ENCODE measurements around the gene RPS19.
A peak's percentile ranks its signal among the peaks of the same experiment; 100 is the strongest.

RPS19 gene

DNA sequence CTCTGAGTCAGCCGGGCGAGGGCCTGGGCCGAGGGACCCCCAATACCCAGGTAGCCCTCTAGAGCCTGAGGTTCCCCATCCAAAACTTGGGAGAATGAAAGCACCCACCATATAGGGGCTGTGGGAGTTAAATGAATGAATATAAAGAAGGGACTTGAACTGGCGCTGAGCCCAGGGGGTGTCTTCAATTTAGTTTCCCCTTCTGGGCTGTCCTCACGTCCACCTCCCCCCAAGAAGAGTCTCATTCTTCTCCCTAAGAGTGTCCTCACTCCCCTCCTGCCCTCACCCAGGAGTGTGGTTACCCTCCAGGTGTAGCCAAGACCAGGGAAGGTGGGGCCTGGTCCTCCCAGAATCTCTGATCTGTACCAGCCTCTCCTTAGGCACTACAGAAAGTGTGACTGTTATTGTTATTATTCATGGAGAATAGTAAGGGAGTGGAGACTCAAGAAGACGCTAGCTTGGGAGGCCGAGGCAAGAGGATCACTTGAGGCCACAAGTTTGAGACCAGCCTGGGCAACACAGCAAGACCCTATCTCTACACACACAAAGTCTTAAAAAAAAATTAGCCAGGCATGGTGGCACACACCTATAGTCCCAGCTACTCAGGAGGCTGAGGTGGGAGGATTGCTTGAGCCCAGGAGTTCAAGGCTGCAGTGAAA is 19.7 kb downstream of the RPS19 start:
- no peak for DNase-seq

DNA sequence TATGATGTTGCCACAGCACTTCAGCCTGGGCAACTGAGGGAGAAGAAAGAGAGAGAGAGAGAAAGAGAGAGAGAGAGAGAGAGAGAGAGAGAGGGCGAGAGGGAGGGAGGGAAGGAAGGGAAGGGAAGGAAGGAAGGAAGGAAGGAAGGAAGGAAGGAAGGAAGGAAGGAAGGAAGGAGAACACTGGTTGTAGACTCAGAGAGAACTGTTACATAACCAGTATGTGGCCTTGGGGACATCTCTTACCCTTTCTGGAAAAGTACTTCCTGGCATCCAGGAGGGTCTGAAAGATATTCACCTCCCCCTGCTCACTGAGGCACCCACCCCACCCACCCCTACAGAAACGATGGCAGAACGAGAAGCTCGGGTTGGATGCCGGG is 20.3 kb downstream of the RPS19 start:
- DNase-seq = no peak

DNA sequence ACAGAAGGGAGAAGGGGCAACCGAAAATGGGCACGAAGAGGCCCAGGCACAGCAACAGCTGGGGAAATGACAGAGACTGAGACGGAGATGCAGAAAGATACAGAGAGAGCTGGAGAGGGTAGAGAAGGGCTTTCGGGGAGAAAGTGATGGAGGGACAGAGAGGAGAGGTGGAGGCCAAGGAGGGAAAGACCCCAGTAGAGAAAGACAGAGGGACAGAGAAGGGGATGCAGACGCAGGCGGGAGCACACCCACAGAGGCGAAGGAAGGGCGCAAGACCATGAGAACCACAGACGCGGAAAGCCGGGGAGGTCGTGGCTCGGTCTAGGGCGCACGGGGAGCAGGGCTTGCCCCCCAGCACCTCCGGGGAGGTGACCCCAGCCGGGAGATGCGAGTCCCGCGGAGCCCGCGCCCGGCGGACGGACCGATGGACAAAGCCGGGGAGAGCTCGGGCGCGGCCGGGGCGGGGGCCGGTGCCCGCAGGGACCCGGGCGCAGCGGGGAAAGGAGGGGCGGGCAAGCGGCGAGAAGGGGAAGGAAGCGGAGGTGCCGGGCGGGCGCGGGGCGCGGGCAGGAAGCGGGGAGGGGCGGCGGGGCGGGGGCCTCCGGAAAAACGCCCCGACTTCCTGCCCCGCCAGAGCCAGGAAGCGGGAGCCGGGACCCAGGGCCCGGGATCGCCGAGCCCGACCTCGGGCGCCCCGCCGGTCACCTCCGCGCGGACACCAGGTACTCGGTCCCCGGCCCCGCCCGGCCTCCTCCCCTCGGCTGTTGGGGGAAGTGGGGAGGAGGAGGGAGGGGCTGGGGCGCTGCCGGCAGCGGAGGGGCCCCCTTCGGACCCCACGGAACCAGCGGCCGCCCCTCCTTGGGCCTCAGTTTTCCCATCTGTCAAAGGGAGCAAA is 22.8 kb downstream of the RPS19 start, which contains the start of gene ARHGEF1:
TSS of gene ARHGEF1 (plus strand) at position 617 of the 895 bp plus-strand sequence. CDS start 4,899 bp downstream, outside the sequence.
- no peak for DNase-seq

DNA sequence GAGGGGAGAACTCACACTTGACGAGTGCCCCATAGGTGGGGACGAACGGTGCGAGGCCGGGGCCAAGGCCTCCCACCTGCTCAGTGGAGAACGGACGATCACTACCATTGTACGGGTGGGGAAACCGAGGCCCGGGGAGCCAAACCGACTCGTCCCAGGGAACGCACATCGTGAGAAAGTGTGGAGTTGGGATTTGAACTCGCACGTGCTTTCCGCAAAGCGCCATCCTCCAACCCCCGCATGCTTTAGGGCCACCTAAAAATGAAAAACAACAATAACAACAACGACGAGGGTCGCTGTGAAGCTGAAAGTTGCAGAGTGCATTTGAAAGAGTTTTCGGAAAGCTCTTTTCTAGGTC is 23.4 kb downstream of the RPS19 start:
- no peak for DNase-seq

DNA sequence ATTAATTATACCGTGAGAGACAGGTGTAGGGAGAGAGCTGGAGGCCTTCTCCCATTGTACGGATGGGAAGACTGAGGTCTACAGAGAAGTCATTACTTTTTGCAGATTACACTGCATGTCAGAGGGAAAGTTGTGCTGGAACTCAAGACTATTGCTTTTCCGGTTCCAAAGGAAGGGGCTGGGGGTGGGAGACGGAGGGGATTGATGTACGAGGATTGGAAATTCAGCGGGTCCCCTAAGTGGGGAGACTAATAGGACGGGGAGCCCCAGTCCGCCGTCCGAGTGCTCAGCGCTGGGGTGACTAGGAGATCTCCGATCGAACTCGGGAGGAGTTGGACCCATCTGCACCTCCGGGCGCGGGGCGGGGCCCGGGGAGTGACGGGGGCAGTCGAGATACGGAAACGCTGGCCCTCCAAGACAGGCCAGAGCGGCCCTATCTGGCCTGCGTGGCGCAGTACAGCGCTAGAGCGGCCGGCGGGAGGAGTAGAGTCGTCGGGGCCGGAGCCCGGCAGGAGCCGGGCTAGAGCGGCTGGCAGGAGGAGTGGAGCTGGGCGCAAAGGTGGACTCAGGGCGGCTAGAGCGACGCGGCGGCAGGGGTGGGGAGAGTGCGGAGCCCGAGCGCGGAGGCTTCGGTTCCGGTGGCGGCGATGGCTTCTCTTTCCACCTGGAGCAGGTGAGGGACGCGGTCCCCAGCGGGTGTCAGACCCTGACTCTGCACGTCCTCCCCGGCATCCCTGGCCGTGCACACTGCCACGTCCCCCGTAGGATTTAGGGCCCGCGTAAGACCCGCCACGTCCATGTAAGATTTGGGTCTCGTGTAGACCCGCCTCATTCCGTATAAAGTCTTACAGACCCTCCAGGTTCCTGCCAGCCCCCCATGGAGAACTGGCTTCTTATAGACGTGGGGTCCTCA is 24.0 kb downstream of the RPS19 start:
- peak; percentile 90 for DNase-seq

DNA sequence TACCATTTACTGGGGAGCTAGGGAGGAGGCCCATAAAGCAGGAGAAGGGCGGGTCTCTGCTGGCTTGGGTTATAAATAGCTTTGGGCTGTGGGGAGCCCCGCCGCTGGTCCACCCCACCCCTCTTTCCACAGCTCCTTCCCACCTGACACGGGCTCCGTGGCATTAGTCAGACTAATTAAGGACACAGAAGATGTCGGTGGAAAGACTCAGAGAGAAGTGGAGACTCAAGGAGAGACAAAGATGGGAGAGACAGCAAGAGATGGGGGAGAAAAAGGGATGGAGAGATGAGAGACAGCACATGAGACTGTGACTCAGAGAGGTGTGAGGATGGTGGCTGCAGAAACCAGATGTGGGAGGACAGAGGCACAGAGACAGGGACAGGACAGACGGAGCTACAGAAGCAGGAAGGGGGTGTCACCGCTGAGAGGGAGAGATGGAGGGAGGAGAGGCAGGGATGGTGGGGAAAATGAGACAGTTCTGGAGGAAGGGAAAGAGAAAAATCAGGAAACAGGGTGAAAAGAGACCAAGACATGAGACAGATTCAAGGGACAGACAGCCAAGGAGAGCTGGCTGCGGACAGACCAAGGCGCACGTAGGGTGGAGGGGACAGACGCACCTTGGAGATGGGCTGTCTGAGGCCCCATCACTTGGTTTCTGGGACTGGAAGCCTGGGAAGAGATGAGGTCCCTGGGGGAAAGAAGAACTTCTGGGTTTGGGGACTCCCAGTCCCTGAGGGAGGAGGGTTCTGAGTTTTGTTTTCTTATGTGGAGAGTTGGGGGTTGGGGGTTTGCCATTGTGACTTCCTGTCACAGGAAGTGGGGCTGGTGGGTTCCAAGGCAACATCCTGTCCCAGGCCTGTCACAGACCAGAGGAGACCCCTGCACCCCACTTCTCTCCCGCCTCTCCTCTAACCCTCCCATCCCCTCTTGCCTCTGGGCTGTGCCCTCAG is 27.0 kb downstream of the RPS19 start:
- no peak for DNase-seq

DNA sequence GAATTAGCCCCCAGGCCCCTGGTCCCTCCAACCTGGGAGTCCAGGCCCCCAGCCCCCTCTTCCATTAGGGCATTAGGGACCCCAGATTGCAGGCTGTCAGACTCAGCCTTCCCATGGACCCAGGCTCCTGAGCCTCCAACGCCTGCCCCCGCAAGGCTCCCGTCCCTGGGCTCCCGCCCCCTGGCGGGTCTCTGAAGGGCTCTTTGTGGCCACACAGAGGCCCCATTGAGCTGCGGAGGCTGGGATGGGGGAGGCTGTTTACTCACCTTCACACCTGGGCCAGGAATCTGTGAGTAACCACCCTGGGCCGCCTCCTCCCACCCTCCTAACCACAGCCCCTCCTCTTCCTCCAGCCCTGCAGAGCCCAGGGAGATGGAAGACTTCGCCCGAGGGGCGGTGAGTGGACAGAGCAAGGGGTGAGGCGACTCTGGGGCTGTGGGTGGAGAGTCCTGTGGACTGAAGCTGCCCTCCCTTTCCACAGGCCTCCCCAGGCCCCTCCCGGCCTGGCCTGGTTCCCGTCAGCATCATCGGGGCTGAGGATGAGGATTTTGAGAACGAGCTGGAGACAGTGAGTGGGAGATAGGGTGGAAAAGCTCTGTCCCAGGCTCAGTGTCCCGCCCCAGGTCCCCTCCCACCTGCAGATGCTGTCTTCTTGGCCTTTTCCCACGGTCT is 27.8 kb downstream of the RPS19 start:
- DNase-seq = no peak

DNA sequence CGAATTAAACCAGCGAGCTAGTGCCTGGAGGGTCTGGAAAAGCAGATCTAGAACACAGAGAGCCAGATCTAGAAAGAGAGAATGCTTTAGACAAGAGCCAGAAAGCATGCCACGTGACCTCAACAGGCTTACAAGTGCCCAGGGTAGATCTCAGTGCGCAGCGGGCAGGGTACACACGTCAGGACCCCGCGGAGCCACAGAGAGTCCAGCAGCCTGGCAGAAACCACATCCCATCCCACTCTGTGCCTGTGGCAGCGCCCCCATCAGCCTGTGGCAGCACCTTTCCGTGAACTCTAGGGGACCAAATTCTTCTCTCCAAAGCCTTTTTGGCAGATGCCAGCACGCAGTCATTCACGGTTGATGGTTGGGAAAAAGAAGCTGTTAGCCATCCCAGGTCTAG is 28.9 kb downstream of the RPS19 start:
- no peak for DNase-seq

DNA sequence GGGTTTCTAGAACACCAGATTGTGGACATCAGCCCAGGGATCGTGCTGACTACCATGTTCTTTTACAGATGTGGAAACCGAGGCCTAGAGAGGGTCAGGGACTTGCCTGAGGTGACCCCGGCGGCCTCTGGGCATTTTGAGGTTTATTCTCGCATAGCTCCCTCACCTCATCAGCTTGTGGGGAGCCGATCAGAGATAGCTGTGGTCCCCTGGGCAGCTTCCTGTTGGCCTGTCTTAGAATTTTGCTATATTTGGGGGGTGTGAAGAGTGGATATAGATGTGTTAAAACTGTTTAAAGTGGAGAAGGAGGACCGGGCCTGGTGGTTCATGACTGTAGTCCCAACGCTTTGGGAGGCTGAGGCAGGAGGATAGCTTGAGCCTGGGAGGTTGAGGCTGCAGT is 29.8 kb downstream of the RPS19 start:
- no peak for DNase-seq

DNA sequence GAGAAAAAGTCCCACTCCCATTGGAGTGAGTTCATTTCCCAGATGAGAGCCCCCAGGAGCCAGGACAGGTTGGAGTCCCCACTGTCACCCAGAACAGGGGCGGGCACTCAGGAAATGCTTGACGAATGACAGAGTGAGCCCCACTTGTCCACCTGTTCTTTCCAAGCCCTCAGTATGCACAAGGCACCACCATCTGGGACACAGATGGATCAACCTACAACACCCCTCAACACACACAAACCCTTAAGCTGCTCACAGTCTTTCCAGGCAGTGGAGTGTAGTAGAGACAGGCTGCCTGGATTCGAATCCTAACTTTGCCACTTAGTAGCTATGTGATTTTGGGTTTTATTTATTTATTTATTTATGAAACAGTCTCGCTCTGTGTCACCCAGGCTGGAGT is 30.9 kb downstream of the RPS19 start:
- DNase-seq = no peak

DNA sequence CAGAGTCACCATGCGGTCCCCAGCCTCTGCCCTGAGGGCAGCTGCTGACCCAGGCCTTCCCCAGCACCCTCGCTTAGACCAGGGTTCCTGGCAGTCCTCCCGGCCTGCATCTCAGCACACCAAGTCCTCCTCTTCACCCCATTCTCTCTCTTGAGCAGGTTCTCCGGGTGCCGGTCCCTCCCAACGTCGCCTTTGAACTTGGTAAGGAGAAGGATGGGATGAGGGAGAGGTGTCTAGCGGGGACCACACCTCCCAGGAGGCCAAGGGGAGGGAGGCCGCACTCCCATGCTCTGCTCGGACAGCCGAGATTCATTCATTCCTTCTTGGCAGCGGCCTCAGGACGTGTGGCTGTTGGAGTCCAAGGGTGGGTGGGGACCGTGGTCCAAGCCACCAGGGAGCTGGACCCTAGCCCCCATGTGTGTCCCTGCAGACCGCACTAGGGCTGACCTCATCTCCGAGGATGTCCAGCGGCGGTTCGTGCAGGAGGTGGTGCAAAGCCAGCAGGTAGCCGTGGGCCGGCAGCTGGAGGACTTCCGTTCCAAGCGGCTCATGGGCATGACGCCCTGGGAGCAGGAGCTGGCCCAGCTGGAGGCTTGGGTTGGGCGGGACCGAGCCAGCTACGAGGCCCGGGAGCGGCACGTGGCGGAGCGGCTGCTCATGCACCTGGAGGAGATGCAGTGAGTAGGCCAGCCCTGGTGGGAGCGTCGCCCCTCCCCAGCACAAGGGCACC is 32.3 kb downstream of the RPS19 start:
- no peak for DNase-seq

DNA sequence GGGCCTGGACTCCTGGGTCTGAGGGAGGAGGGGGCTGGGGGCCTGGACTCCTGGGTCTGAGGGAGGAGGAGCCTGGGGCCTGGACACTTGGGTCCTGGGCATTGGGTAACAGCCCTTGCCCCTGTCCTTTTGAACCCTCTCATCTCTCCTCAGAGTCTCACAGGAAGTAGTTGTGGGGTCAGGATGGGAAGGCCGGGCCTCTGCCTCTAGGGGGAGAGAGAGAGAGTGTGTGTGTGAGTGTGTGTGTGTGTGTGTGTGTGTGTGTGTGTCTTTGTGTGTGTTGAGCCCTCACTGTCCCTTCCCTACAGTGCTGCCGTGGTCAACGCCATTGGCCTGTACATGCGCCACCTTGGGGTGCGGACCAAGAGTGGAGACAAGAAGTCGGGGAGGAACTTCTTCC is 33.8 kb downstream of the RPS19 start:
- no peak for DNase-seq

DNA sequence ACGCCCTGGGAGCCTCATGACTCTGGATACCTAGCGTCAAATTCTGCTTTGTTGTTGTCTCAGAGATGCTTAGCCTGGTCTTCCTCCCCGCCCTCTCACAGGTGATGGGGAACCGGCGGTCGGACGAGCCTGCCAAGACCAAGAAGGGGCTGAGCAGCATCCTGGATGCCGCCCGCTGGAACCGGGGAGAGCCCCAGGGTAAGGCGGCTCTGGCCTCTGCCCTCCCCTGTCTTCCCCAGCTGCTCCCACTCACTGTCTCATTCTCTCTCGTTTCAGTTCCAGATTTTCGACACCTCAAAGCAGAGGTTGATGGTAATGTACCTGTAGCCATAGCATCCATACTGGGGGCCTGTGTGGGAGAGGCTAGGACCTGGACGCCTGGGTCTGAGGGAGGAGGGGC is 34.3 kb downstream of the RPS19 start:
- DNase-seq = no peak

DNA sequence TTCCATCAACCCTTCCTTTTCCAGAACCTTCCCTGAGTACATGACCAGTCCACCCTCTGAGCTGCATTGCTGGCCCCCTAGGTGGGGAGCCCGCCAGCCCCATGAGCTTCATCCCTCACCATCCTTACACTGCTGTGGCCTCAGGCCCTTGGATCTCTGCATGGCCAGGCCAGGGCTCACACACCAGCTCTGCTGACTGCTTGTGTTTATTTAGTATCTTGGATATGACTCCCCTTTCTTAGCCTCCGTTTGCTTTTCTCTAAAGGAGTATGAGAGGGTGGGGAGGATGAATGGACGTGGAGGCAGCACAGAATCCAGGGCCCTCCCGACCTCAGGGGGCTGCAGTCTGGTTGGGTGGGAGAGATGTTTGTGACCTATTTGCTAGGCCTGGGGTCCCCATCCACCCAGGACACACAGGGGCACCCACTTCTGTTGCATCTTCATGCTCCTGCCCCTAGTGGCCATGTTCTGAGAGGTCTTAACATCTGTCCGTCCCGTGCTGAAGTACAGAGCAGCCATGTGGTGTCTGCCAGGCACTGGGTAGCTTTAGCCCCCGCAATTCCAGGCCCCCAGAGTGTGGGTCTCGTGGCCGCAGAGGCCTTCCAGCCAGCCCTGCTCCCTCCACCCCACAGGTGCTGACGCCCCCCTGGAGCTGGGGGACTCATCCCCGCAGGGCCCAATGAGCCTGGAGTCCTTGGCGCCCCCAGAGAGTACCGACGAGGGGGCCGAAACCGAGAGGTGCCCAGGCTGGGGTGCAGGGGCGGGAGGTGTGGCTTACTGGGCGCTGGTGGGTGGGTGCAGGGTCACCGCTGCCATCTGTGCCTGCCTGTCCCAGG is 35.9 kb downstream of the RPS19 start:
- DNase-seq = no peak

DNA sequence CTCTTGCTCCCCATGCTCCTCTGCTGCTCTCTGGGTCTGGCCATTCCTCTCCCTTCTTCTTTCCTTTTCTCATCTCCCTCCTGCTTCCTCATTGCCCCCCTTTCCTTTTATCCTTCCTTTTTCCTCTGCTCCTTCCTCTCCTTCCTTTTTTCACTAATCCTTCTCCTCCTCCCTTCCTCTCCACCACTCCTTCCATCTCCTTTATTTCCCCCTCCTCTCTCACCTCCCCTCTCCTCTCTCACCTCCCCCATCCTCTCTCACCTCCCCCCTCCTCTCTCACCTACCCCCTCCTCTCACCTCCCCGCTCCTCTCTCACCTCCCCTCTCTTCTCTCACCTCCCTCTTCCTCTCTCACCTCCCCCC is 36.5 kb downstream of the RPS19 start:
- DNase-seq = no peak

DNA sequence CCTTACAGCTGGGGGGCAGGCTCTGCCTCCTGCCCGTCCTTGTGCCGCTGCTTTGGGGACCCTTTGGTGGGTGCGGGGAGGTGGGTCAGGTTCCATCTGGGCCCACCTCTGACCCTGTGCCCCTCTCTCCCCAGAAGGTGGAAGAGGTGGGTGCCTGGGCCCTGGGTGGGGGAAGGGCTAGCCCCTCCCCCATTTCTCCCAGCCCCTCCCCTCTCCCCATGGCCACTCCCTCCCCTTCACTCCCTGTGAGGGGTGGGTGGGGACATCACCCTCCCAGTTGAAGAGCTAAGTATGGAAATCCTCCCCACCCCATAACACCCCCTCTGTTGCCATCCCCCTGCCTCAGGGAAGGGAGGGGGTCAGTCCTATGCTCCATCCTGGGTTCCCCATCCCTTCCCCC is 37.1 kb downstream of the RPS19 start:
- DNase-seq = no peak

DNA sequence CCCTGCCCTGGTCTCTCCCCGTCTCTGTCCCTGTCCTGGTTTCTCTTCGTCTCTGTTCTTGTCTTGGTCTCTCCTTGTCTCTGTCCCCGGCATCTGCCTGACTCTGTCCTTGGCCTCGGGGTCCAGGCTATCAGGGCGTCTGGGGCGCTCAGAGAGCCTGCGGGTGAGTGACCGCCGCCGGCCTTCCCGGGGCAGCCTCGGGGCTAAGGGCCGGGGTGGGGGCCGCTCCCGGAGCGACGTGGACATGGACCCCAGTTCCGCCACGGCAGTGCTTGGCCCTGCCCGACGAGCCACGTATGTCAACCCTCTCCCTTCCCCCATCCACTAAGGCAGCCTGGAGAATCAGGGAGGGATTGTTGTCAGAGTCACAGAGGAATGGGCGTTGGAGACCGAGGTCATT is 37.8 kb downstream of the RPS19 start:
- no peak for DNase-seq

DNA sequence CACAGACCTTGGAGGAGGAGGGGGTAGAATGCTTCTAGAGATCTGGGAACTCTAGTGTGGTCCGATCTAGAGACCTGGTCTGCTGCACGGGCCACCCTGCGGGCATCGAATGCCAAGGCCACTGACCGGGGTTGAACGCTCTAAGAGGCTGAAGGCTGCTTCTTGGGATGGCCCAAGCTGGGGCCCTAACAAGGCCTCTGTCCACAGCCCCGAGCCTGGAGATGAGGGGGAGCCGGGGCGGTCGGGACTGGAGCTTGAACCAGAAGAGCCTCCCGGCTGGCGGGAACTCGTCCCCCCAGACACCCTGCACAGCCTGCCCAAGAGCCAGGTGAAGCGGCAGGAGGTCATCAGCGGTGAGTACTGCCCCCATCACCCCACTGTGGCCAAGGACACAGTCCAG is 38.2 kb downstream of the RPS19 start:
- DNase-seq = no peak

DNA sequence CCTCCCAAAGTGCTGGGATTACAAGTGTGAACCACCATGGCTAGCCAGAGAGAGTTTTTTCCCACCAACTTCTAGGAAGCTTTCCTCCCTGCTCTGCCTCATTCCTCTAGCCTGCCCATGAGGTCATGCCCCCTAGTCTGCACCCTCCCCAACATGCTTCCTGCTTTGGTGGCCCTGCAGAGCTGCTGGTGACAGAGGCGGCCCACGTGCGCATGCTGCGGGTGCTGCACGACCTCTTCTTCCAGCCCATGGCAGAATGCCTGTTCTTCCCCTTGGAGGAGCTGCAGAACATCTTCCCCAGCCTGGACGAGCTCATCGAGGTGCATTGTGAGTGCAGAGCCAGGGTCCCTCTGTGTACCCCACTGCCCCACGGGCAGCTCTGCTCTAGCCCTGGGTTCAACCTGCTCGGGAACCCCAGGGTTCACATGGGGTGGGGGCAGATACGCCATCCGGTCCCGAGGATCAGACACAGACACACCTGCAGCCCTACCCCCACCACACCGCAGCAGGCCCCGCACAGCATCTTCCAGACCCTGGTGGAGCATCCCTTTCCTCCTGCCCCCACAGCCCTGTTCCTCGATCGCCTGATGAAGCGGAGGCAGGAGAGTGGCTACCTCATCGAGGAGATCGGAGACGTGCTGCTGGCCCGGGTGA is 41.8 kb downstream of the RPS19 start:
- DNase-seq = no peak

DNA sequence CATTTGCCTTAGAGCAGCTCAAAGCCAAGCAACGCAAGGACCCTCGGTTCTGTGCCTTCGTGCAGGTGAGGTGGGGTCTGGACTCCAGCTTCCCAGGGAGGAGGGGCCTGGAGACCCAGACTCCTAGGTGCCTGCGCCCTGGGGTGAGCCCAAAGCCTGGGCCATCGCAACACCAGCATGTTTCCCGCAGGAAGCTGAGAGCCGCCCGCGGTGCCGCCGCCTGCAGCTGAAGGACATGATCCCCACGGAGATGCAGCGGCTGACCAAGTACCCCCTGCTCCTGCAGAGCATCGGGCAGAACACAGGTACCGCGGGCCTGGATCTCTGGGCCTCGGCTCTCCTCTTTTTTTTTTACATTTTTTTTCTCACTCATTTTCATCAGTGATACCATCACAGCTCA is 42.5 kb downstream of the RPS19 start:
- DNase-seq = no peak
